IPS-18c (cell line): ENCODE data around the gene CCDC92.

Source experiments
- H3K4me3 ChIP-seq: 2 replicates; pipeline ENCODE4 v1.7.0; 2013; ENCODE audit warnings: low read depth, mild to moderate bottlenecking, low read length, moderate library complexity; ENCODE audit not compliant: insufficient read depth
- H3K9me3 ChIP-seq: one replicate; pipeline ENCODE4 v1.6.1; 2013; ENCODE audit warnings: mild to moderate bottlenecking, low read length, moderate library complexity; ENCODE audit not compliant: control insufficient read depth, insufficient read depth

The CCDC92 gene

GRCh38 chr12:123945287-123946151, 27.1 kb downstream of the CCDC92 start:
- Histone ChIP-seq H3K9me3 (peaks cover 6% of the 10 kb centered on the region), H3K4me3 (no peak overlapping the region)

GRCh38 chr12:123944696-123945095, 27.9 kb downstream of the CCDC92 start:
- no peak overlapping the region for H3K4me3 ChIP-seq
- peaks cover 6% of the 10 kb centered on the region for H3K9me3 ChIP-seq

- peaks cover 6% of the 10 kb centered on the region for H3K9me3 ChIP-seq
- no peak overlapping the region for H3K4me3 ChIP-seq
Measured at GRCh38 chr12:123943816-123944215, 28.8 kb downstream of the CCDC92 start.

- Histone ChIP-seq H3K4me3 (no peak overlapping the region), H3K9me3 (peaks cover 6% of the 10 kb centered on the region)
Measured at GRCh38 chr12:123942911-123943648, 29.6 kb downstream of the CCDC92 start.

- Histone ChIP-seq H3K9me3 (peaks cover 9% of the 10 kb centered on the region), H3K4me3 (no peak overlapping the region)
Measured at GRCh38 chr12:123942238-123942653, 30.4 kb downstream of the CCDC92 start.

GRCh38 chr12:123941624-123942237, 30.9 kb downstream of the CCDC92 start:
- no peak overlapping the region for H3K4me3 ChIP-seq
- H3K9me3 ChIP-seq: peaks cover 9% of the 10 kb centered on the region

GRCh38 chr12:123941000-123941399, 31.6 kb downstream of the CCDC92 start:
- Histone ChIP-seq H3K4me3 (no peak overlapping the region), H3K9me3 (peaks cover 9% of the 10 kb centered on the region)

GRCh38 chr12:123940627-123940966, 32.0 kb downstream of the CCDC92 start:
- no peak overlapping the region for H3K4me3 ChIP-seq

GRCh38 chr12:123939716-123940626, 32.7 kb downstream of the CCDC92 start:
- Histone ChIP-seq H3K9me3 (peaks cover 9% of the 10 kb centered on the region), H3K4me3 (no peak overlapping the region)

More at GRCh38 chr12:123940627-123940966, 32.0 kb downstream of the CCDC92 start:
- peaks cover 9% of the 10 kb centered on the region for H3K9me3 ChIP-seq

GRCh38 chr12:123938679-123939480, 33.8 kb downstream of the CCDC92 start:
- peaks cover 9% of the 10 kb centered on the region for H3K9me3 ChIP-seq

GRCh38 chr12:123937707-123938591, 34.7 kb downstream of the CCDC92 start:
- H3K9me3 ChIP-seq: peaks cover 9% of the 10 kb centered on the region
- no peak overlapping the region for H3K4me3 ChIP-seq

More at GRCh38 chr12:123938679-123939480, 33.8 kb downstream of the CCDC92 start:
- no peak overlapping the region for H3K4me3 ChIP-seq

- Histone ChIP-seq H3K9me3 (peaks cover 9% of the 10 kb centered on the region), H3K4me3 (no peak overlapping the region)
Measured at GRCh38 chr12:123936956-123937706, 35.5 kb downstream of the CCDC92 start.

- no peak overlapping the region for H3K4me3 ChIP-seq
- peaks cover 3% of the 10 kb centered on the region for H3K9me3 ChIP-seq
Measured at GRCh38 chr12:123936471-123936870, 36.2 kb downstream of the CCDC92 start.

- H3K4me3 ChIP-seq: no peak overlapping the region
- H3K9me3 ChIP-seq: peaks cover 3% of the 10 kb centered on the region
Measured at GRCh38 chr12:123935956-123936355, 36.7 kb downstream of the CCDC92 start.

GRCh38 chr12:123934829-123935228, 37.8 kb downstream of the CCDC92 start:
- H3K9me3 ChIP-seq: peaks cover 5% of the 10 kb centered on the region

More at GRCh38 chr12:123934829-123935228, 37.8 kb downstream of the CCDC92 start:
- H3K4me3 ChIP-seq: no peak overlapping the region
